ENCODE measurements around the gene HSCB.

GRCh38 chr22:28779833-28780232, 38.0 kb downstream of the HSCB start:
- TF ChIP-seq EZH2 (IDR thresholded peaks at IDR 0.05) = no peak
- no peak for TF ChIP-seq FOXP2 (optimal IDR thresholded peaks at IDR 0.05; ENCODE audit: control extremely low read depth, extremely low read length, insufficient read depth)
